ENCODE results near the gene MIB1.

- TF ChIP-seq CTCF (IDR thresholded peaks at IDR 0.05 in 2 of 3, conservative IDR thresholded peaks at IDR 0.05 in 1 of 3; ENCODE audit: borderline replicate concordance in 1 of 3, insufficient read depth in 1 of 3, low read depth in 2 of 3, low read length in 2 of 3) = no peak
- no peak for TF ChIP-seq ZNF274 (IDR thresholded peaks at IDR 0.05; ENCODE audit: low read depth, low read length)
- no peak for TF ChIP-seq TCF7L2 (IDR thresholded peaks at IDR 0.05; ENCODE audit: borderline replicate concordance, extremely low read depth, insufficient read depth, insufficient read length)
- no peak for TF ChIP-seq CEBPB (IDR thresholded peaks at IDR 0.05; ENCODE audit: low read depth)
- no peak for TF ChIP-seq ZBTB33 (IDR thresholded peaks at IDR 0.05; ENCODE audit: extremely low read depth, insufficient replicate concordance, low read length)
- no peak for TF ChIP-seq EGR1 (IDR thresholded peaks at IDR 0.05; ENCODE audit: low read depth)
- no peak for TF ChIP-seq POLR2A (IDR thresholded peaks at IDR 0.05; ENCODE audit: borderline replicate concordance, extremely low read depth, insufficient read depth, insufficient read length)
- no peak for TF ChIP-seq EZH2 (IDR thresholded peaks at IDR 0.05)
These were observed 171.0 kb downstream of the MIB1 start for GRCh38 chr18:21911551-21911950.

All from HCT116 (cell line).